CD4-positive, alpha-beta T cell treated with Interleukin-6 at 100 ng/mL for 8 hours (primary cell): ENCODE results near the gene PLSCR2.
"Not testable (repeated sequence)": the region's sequence is repeated elsewhere in the genome, so short reads cannot be mapped to it uniquely, and the experiment has no call there.

Experiments
- DNase-seq: peaks from one replicate; pipeline ENCODE4 v3.0.0-alpha.2; 2020; ENCODE audit warnings: mixed read lengths, low spot score

The PLSCR2 gene

DNA sequence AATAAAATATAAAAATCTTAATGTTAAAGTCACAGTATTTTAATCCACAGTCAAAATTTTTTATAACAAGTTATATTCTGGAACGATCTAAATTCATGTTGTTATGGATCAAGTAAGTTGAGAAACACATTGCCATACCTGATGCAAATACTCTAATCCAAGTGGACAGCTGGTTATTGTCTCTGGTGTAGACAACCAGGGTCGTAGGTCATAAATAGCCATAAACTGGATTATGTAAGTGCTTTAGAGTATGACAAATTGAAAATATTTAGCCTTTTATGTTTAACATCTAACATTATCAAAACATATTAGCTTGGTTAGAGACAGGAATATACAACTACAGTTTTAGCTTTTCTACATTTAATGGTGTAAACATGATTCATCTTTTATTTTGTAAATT, 53.0 kb downstream of the PLSCR2 start:
- DNase-seq = no peak

- DNase-seq = no peak
Measured at GRCh38 chr3:146414010-146414409, 55.4 kb downstream of the PLSCR2 start.

GRCh38 chr3:146412711-146413110, 56.6 kb downstream of the PLSCR2 start:
- not testable (repeated sequence) for DNase-seq

DNA sequence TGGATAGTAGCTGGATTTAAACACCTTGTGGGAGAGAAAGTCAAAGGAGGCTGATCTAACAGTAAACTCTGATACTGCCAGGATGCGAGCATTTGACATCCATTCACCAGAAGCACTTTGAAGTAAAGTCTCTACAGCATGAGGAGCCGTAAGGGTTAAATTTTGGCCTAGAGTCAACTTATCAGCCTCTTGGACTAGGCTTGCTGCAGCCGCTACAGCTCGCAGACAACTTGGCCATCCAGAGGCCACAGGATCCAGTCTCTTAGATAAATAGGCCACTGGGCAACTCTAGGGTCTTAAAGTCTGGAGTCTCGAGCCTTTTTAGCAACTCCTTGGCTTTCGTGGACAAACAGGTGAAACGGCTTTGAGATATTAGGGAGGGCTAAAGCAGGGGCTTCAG, 61.4 kb downstream of the PLSCR2 start:
- DNase-seq = no peak

DNA sequence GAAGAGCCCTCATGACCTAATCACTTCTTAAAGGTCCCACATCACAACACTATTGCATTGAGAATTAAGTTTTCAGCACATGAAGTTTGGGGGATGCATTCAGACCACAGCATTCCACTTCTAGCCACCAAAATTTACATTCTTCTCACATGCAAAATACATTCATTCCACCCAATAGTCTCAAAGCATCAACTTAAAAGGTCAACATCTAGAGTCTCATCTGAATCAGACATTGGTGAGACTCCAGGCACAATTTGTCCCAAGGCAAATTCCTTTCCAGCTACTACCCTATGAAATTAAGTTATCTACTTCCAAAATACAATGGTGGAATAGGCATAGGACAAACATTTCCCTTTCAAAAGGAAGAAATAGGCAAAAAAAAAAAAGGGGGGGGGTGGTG, 64.9 kb downstream of the PLSCR2 start:
- DNase-seq = no peak

- DNase-seq = no peak
Measured at GRCh38 chr3:146403792-146404191, 65.6 kb downstream of the PLSCR2 start.

- no peak for DNase-seq
Measured at GRCh38 chr3:146396792-146397191, 72.6 kb downstream of the PLSCR2 start.

DNA sequence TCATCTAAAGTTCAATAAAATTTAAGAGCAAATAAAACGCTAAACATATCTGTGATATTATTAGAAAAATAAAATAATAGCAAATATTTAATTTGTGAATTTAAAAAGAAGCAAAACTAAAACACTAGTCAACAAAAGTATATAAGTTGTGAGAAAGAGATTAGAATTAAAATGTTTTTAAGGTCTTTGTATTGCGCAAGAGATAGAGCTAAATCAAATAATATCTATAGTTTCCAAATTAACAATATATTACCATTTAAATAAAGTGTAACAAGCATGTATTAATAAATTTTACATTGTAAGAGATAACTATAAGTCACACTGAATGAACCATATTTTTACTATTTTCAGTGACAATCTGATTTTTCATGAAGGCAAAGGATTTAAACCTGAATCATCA, 74.2 kb downstream of the PLSCR2 start:
- no peak for DNase-seq

DNA sequence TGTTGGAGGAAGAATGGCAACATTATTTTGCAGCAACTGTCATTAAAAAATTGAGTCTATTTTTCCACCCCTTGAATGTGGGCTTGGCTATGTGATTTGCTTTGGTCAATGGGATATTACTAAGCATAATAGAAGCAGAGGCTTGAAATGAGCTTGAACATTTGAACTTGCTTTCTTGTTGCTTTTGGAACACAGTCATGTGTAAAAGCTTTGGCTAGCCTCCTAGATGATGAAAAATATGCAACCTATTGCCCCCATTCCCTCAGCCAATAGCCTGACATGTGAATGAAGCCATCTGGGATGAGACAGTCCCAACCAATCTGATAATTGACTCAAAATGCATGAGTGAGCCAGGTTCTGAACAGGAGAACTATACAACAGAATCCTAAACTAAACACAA, 78.4 kb downstream of the PLSCR2 start:
- DNase-seq = no peak

- DNase-seq = no peak
Measured at GRCh38 chr3:146390006-146390772, 79.2 kb downstream of the PLSCR2 start.

- no peak for DNase-seq
Measured at GRCh38 chr3:146387566-146387965, 81.8 kb downstream of the PLSCR2 start.

DNA sequence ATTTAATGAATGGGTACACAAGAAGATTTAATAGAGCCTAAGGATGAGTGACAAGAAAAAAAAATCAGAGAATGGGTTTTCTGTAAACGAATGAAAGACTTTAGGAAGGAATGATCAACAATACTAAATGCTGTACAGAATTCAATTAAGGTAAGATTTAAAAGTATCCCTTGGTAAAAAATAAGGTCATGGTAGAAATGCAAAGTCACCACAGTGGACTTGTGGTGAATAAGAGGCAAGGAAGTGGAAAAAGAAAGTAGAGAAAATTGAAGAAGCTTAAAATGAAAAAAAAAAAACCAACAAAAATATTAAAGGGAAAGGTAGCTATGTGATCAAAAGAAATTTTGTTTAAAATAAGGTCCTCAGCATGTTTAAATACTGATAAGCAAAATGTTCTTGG, 82.4 kb downstream of the PLSCR2 start:
- DNase-seq = no peak

DNA sequence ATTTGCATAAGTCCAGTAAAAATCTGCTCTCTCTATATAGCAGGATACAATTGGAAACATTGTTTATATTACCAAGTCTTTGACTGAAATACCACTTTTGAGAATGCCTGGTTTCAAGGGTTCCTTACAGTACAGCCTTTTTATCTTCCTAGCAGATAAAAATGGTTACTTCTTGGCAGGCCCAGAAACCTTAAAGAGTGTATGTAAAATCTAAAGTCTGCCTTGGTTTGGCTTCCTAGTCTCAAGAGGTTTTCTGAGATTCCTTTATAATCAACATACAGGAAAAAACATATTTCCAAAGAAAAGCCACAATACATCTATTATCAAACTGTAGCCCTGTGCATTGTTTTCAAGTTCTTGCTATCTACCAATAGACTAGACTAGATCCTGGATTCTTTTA, 84.6 kb downstream of the PLSCR2 start:
- DNase-seq = no peak
